BE2C (cell line): ENCODE measurements around the gene ARHGDIA.
A peak's percentile ranks its signal among the peaks of the same experiment; 100 is the strongest.

Experiments used
- DNase-seq: peaks from one replicate; pipeline ENCODE4 v3.0.0-alpha.2; 2020
- H3K27me3 ChIP-seq: fragments of 250-450 bp; sonication (Bioruptor Pico); 2 replicates; pipeline ENCODE4 v1.5.1; 2020; ENCODE audit warnings: mild to moderate bottlenecking
- H3K36me3 ChIP-seq: fragments of 250-450 bp; sonication (Bioruptor Pico); 2 replicates; pipeline ENCODE4 v1.5.1; 2020; ENCODE audit warnings: mild to moderate bottlenecking
- H3K4me1 ChIP-seq: fragments of 250-450 bp; sonication (Bioruptor Pico); 2 replicates; pipeline ENCODE4 v1.5.1; 2020
- H3K4me3 ChIP-seq: 2 replicates; pipeline ENCODE4 v1.5.1; 2011; ENCODE audit warnings: low read depth, low read length
- H3K9me3 ChIP-seq: fragments of 250-450 bp; sonication (Bioruptor Pico); 2 replicates; pipeline ENCODE4 v1.5.1; 2020
- CTCF ChIP-seq: IDR thresholded peaks from 2 replicates; pipeline ENCODE4 v1.5.1; 2012; ENCODE audit warnings: mild to moderate bottlenecking, low read depth, low read length

Gene ARHGDIA

GRCh38 chr17:81907219-81908145 is 36.3 kb upstream of the ARHGDIA start:
- Histone ChIP-seq H3K36me3 (peaks cover 10% of the 10 kb centered on the region), H3K4me1 (peaks cover 3% of the 10 kb centered on the region), H3K27me3 (no peaks in the 10 kb centered on the region), H3K9me3 (no peaks in the 10 kb centered on the region), H3K4me3 (no peak overlapping the region)
- no peak for DNase-seq
- TF ChIP-seq CTCF = 0 out of 2 replicates have a peak, but pooled peaks have one; percentile 10

- Histone ChIP-seq H3K27me3 (no peaks in the 10 kb centered on the region), H3K4me3 (no peak overlapping the region), H3K36me3 (peaks cover 1% of the 10 kb centered on the region), H3K9me3 (no peaks in the 10 kb centered on the region), H3K4me1 (peaks cover 5% of the 10 kb centered on the region)
- TF ChIP-seq CTCF = peak; percentile 31
- no peak for DNase-seq
Measured at GRCh38 chr17:81906476-81907218, 35.5 kb upstream of the ARHGDIA start.

- H3K9me3 ChIP-seq = no peaks in the 10 kb centered on the region
- no peak for DNase-seq
- TF ChIP-seq CTCF = no peak
- no peaks in the 10 kb centered on the region for H3K27me3 ChIP-seq
- no peaks in the 10 kb centered on the region; the same call in 1 of the 2 replicates for H3K36me3 ChIP-seq
- H3K4me3 ChIP-seq = no peak overlapping the region
- H3K4me1 ChIP-seq = peaks cover 7% of the 10 kb centered on the region
Measured at GRCh38 chr17:81905993-81906392, 34.9 kb upstream of the ARHGDIA start.

GRCh38 chr17:81905424-81905875 is 34.3 kb upstream of the ARHGDIA start:
- no peaks in the 10 kb centered on the region for H3K27me3 ChIP-seq
- no peak for TF ChIP-seq CTCF
- no peak for DNase-seq
- H3K4me1 ChIP-seq = peaks cover 7% of the 10 kb centered on the region
- H3K4me3 ChIP-seq = no peak overlapping the region
- H3K9me3 ChIP-seq = no peaks in the 10 kb centered on the region
- no peaks in the 10 kb centered on the region; the same call in 1 of the 2 replicates for H3K36me3 ChIP-seq

GRCh38 chr17:81904600-81905423 is 33.7 kb upstream of the ARHGDIA start:
- H3K27me3 ChIP-seq = no peaks in the 10 kb centered on the region
- H3K9me3 ChIP-seq = no peaks in the 10 kb centered on the region
- peaks cover 7% of the 10 kb centered on the region for H3K4me1 ChIP-seq
- DNase-seq = no peak
- no peak for TF ChIP-seq CTCF
- H3K4me3 ChIP-seq = no peak overlapping the region
- H3K36me3 ChIP-seq = peaks cover 2% of the 10 kb centered on the region; the same call in 1 of the 2 replicates
